ENCODE results near the gene SYT7. TPM values are rescaled to one million over a fixed set of nuclear protein-coding genes. Genes with fewer than 3 reads are reported as not detected.

Gene SYT7
- total RNA-seq, 1 experiment from 2014 or later = 2.5 TPM

- POLR2A ChIA-PET = no interaction called here
- H3K27me3 ChIP-seq (ENCODE audit: control insufficient read depth, insufficient read depth, low read length) = no peaks in the 10 kb centered on the region
- no peaks in the 10 kb centered on the region for H3K36me3 ChIP-seq (ENCODE audit: control insufficient read depth, insufficient read depth, low read length)
- CTCF ChIA-PET = no interaction called here
- in situ Hi-C loops (cut with HindIII; ENCODE audit: low pct_unique_long_range_greater_than_20kb, low sequenced_read_pairs) (no loop called here), intact Hi-C loops (cut with micrococcal nuclease; ENCODE audit: unreplicated experiment) (no loop called here)
- H3K4me3 ChIP-seq (ENCODE audit: low read depth in 2 of 2, low read length in 2 of 2) = no peak overlapping the region
- BruUV-seq (replicated peaks) = no TSS peak
- TF ChIP-seq, protein P1, sequence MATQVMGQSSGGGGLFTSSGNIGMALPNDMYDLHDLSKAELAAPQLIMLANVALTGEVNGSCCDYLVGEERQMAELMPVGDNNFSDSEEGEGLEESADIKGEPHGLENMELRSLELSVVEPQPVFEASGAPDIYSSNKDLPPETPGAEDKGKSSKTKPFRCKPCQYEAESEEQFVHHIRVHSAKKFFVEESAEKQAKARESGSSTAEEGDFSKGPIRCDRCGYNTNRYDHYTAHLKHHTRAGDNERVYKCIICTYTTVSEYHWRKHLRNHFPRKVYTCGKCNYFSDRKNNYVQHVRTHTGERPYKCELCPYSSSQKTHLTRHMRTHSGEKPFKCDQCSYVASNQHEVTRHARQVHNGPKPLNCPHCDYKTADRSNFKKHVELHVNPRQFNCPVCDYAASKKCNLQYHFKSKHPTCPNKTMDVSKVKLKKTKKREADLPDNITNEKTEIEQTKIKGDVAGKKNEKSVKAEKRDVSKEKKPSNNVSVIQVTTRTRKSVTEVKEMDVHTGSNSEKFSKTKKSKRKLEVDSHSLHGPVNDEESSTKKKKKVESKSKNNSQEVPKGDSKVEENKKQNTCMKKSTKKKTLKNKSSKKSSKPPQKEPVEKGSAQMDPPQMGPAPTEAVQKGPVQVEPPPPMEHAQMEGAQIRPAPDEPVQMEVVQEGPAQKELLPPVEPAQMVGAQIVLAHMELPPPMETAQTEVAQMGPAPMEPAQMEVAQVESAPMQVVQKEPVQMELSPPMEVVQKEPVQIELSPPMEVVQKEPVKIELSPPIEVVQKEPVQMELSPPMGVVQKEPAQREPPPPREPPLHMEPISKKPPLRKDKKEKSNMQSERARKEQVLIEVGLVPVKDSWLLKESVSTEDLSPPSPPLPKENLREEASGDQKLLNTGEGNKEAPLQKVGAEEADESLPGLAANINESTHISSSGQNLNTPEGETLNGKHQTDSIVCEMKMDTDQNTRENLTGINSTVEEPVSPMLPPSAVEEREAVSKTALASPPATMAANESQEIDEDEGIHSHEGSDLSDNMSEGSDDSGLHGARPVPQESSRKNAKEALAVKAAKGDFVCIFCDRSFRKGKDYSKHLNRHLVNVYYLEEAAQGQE (IDR thresholded peaks at IDR 0.05; ENCODE audit: insufficient read depth in 1 of 2, low read depth in 2 of 2, low read length in 1 of 2) = no peak
- TF ChIP-seq POLR2AphosphoS5 (IDR thresholded peaks at IDR 0.05; ENCODE audit: low read depth, low read length) (no peak), SIN3A (IDR thresholded peaks at IDR 0.05; ENCODE audit: borderline replicate concordance, insufficient read depth, low read depth, low read length) (no peak), TCF7L2 (IDR thresholded peaks at IDR 0.05; ENCODE audit: low read depth, low read length) (no peak)
- TF ChIP-seq, protein P2, sequence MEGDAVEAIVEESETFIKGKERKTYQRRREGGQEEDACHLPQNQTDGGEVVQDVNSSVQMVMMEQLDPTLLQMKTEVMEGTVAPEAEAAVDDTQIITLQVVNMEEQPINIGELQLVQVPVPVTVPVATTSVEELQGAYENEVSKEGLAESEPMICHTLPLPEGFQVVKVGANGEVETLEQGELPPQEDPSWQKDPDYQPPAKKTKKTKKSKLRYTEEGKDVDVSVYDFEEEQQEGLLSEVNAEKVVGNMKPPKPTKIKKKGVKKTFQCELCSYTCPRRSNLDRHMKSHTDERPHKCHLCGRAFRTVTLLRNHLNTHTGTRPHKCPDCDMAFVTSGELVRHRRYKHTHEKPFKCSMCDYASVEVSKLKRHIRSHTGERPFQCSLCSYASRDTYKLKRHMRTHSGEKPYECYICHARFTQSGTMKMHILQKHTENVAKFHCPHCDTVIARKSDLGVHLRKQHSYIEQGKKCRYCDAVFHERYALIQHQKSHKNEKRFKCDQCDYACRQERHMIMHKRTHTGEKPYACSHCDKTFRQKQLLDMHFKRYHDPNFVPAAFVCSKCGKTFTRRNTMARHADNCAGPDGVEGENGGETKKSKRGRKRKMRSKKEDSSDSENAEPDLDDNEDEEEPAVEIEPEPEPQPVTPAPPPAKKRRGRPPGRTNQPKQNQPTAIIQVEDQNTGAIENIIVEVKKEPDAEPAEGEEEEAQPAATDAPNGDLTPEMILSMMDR (IDR thresholded peaks at IDR 0.05) = no peak
- ATAC-seq (no peak), DNase-seq (ENCODE audit: low read depth, low spot score) (no peak)
- H3K9me3 ChIP-seq (ENCODE audit: control insufficient read depth, insufficient read depth, low read depth, low read length) = no peaks in the 10 kb centered on the region
- no peak overlapping the region for H3K27ac ChIP-seq (ENCODE audit: low read length)
- no peaks in the 10 kb centered on the region for H3K4me1 ChIP-seq (ENCODE audit: control insufficient read depth, insufficient read depth, low read length)
Measured at GRCh38 chr11:61533401-61533800, 47.5 kb downstream of the SYT7 start.

GRCh38 chr11:61533039-61533375 is 47.9 kb downstream of the SYT7 start:
- no peak for ATAC-seq

More at GRCh38 chr11:61533039-61533375, 47.9 kb downstream of the SYT7 start:
- in situ Hi-C loops (cut with HindIII; ENCODE audit: low pct_unique_long_range_greater_than_20kb, low sequenced_read_pairs) (no loop called here), intact Hi-C loops (cut with micrococcal nuclease; ENCODE audit: unreplicated experiment) (no loop called here)
- no TSS peak for BruUV-seq (replicated peaks)
- Histone ChIP-seq H3K27ac (ENCODE audit: low read length) (no peak overlapping the region), H3K4me3 (ENCODE audit: low read depth in 2 of 2, low read length in 2 of 2) (no peak overlapping the region), H3K4me1 (ENCODE audit: control insufficient read depth, insufficient read depth, low read length) (no peaks in the 10 kb centered on the region), H3K36me3 (ENCODE audit: control insufficient read depth, insufficient read depth, low read length) (no peaks in the 10 kb centered on the region), H3K27me3 (ENCODE audit: control insufficient read depth, insufficient read depth, low read length) (no peaks in the 10 kb centered on the region), H3K9me3 (ENCODE audit: control insufficient read depth, insufficient read depth, low read depth, low read length) (no peaks in the 10 kb centered on the region)
- no peak for DNase-seq (ENCODE audit: low read depth, low spot score)
- TF ChIP-seq SIN3A (IDR thresholded peaks at IDR 0.05; ENCODE audit: borderline replicate concordance, insufficient read depth, low read depth, low read length) (no peak), TCF7L2 (IDR thresholded peaks at IDR 0.05; ENCODE audit: low read depth, low read length) (no peak), POLR2AphosphoS5 (IDR thresholded peaks at IDR 0.05; ENCODE audit: low read depth, low read length) (no peak)
- TF ChIP-seq, protein P1 (IDR thresholded peaks at IDR 0.05; ENCODE audit: insufficient read depth in 1 of 2, low read depth in 2 of 2, low read length in 1 of 2) = no peak
- TF ChIP-seq, protein P2 (IDR thresholded peaks at IDR 0.05) = no peak
- ChIA-PET POLR2A (no interaction called here), CTCF (no interaction called here)
